Vagina (tissue), 2 donors: ENCODE measurements around the gene ZC4H2.
"Not testable (repeated sequence)": the region's sequence is repeated elsewhere in the genome, so short reads cannot be mapped to it uniquely, and the experiment has no call there.

Experiments
- POLR2A ChIP-seq, 2 donors: fragments of 450-650 bp; IDR thresholded peaks; one replicate each; pipeline ENCODE4 v1.6.1; 2017; ENCODE audit warnings: antibody characterized with exemption in 2 of 2, mild to moderate bottlenecking in 2 of 2, moderate library complexity in 2 of 2
- POLR2AphosphoS5 ChIP-seq, 2 donors: sonication (generic); formaldehyde crosslinking; IDR thresholded peaks; one replicate each; pipeline ENCODE4 v1.9.0; 2017; ENCODE audit warnings: antibody characterized with exemption in 2 of 2, mild to moderate bottlenecking in 2 of 2, low read depth in 1 of 2; ENCODE audit not compliant: insufficient read depth in 1 of 2
- TF ChIP-seq, protein P1 (sequence below), 3 experiments: fragments of 450-650 bp in 2 of 3; fragments of 200-600 bp in 1 of 3; sonication (generic) in 1 of 3; IDR thresholded peaks; one replicate each; pipeline ENCODE4 v1.5.1; 2017 to 2019; ENCODE audit warnings: antibody characterized with exemption in 3 of 3, mild to moderate bottlenecking in 2 of 3, moderate library complexity in 2 of 3

DNA sequence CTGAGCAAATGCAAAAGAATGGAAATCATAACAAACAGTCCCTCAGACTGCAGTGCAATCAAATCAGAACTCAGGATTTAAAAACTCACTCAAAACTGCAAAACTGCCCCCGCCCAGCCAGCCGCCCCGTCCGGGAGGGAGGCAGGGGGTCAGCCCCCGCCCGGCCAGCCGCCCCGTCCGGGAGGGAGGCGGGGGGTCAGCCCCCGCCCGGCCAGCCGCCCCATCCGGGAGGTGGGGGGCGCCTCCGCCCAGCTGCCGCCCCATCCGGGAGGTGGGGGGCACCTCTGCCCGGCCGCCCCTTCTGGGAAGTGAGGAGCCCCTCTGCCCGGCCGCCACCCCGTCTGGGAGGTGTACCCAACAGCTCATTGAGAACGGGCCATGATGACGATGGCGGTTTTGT is 26.0 kb upstream of the ZC4H2 start:
- TF ChIP-seq POLR2A (IDR thresholded peaks at IDR 0.05); POLR2AphosphoS5 (IDR thresholded peaks at IDR 0.05; ENCODE audit: insufficient read depth in 1 of 2, low read depth in 1 of 2): not testable (repeated sequence)
- TF ChIP-seq, protein P1, sequence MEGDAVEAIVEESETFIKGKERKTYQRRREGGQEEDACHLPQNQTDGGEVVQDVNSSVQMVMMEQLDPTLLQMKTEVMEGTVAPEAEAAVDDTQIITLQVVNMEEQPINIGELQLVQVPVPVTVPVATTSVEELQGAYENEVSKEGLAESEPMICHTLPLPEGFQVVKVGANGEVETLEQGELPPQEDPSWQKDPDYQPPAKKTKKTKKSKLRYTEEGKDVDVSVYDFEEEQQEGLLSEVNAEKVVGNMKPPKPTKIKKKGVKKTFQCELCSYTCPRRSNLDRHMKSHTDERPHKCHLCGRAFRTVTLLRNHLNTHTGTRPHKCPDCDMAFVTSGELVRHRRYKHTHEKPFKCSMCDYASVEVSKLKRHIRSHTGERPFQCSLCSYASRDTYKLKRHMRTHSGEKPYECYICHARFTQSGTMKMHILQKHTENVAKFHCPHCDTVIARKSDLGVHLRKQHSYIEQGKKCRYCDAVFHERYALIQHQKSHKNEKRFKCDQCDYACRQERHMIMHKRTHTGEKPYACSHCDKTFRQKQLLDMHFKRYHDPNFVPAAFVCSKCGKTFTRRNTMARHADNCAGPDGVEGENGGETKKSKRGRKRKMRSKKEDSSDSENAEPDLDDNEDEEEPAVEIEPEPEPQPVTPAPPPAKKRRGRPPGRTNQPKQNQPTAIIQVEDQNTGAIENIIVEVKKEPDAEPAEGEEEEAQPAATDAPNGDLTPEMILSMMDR (IDR thresholded peaks at IDR 0.05), result not testable (repeated sequence)
